ENCODE data around the gene STIM2. TPM values are rescaled to one million over a fixed set of nuclear protein-coding genes. Genes with fewer than 3 reads are reported as not detected.

STIM2 gene
- total RNA-seq, 1 experiment from 2014 or later: 15.5 TPM

DNA sequence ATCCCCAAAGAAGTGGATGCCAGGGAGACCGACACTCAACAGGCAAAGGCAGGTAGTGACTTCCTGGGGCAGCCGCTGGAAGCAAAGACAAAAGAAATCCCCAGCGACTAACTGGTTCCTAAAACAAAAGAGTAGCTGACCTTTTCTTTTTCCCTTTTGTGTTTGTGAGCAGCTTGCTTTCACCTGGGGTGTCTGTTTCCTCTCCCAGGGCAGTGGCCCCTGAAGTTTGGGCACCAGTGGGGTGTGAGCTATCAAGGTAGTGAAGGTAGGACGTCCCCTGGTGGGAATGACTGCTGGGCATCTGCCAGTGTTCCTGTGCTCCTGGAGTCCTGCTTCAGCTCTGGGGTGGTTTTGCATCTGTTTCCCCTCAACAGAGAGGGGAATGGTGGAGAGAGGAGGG lies 41.6 kb upstream of the STIM2 start:
- ChIA-PET CTCF (no interaction called here), POLR2A (ENCODE audit: unreplicated experiment) (interaction anchor here (0.6 kb wide), 1 partner anchor 600 kb away, joined by 4 read pairs; no protein-coding TSS in a partner anchor)
- Histone ChIP-seq H3F3A (ENCODE audit: low read length, unreplicated experiment) (no peaks in the 10 kb centered on the region), H4K20me1 (ENCODE audit: low read length) (no peaks in the 10 kb centered on the region), H3K9me3 (ENCODE audit: low read length) (no peaks in the 10 kb centered on the region), H2AFZ (ENCODE audit: low read length) (no peak overlapping the region), H3K9me2 (replicated peaks; ENCODE audit: low read length) (no peaks in the 10 kb centered on the region), H3K4me3 (ENCODE audit: low read length) (no peak overlapping the region), H3K27me3 (ENCODE audit: low read length) (no peaks in the 10 kb centered on the region), H3K79me2 (ENCODE audit: low read length) (no peaks in the 10 kb centered on the region), H3K4me2 (ENCODE audit: low read length) (no peak overlapping the region), H3K27ac (ENCODE audit: low read length) (no peak overlapping the region), H3K36me3 (ENCODE audit: low read depth, low read length) (no peaks in the 10 kb centered on the region), H3K9ac (ENCODE audit: low read length) (no peak overlapping the region), H3K4me1 (ENCODE audit: insufficient read depth, low read length) (no peaks in the 10 kb centered on the region)
- ATAC-seq: no peak
- no peak for DNase-seq
- BruUV-seq (replicated peaks): no TSS peak
- TF ChIP-seq, protein P1, sequence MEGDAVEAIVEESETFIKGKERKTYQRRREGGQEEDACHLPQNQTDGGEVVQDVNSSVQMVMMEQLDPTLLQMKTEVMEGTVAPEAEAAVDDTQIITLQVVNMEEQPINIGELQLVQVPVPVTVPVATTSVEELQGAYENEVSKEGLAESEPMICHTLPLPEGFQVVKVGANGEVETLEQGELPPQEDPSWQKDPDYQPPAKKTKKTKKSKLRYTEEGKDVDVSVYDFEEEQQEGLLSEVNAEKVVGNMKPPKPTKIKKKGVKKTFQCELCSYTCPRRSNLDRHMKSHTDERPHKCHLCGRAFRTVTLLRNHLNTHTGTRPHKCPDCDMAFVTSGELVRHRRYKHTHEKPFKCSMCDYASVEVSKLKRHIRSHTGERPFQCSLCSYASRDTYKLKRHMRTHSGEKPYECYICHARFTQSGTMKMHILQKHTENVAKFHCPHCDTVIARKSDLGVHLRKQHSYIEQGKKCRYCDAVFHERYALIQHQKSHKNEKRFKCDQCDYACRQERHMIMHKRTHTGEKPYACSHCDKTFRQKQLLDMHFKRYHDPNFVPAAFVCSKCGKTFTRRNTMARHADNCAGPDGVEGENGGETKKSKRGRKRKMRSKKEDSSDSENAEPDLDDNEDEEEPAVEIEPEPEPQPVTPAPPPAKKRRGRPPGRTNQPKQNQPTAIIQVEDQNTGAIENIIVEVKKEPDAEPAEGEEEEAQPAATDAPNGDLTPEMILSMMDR (conservative IDR thresholded peaks at IDR 0.05; ENCODE audit: low read depth, low read length): no peak
- TF ChIP-seq EZH2 (IDR thresholded peaks at IDR 0.05; ENCODE audit: low read length, unreplicated experiment): no peak
- intact Hi-C loops (cut with micrococcal nuclease): no loop called here

DNA sequence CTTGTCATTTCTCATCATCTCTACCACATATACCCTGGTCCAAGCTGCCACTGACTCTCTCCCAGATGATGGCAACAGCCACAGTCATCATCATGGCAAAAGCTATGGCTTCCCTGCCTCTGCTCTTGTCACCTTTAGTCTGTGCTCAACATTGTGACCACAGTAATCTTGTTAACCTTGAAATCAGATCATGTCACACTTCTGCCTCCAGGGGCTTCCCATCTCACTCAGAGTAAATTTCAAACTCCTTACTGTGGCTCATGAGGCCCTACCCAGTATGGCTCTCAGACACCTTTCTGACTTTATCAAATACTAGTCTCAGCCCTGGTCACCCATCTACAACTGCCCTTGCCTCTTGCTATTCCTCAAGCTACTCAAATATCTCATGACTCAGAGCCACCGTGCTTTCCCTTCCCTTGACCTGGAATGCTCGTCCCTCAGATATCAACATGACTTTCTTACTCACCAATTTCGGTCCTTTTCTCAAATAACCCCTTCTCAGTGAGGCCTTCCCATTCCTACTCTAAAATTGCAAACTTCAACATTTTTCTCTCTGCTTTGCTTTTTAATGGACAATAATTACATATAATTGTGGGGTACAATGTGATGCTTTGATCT lies 41.1 kb upstream of the STIM2 start:
- Histone ChIP-seq H4K20me1 (ENCODE audit: low read length) (no peaks in the 10 kb centered on the region), H3K9me3 (ENCODE audit: low read length) (no peaks in the 10 kb centered on the region), H3K79me2 (ENCODE audit: low read length) (no peaks in the 10 kb centered on the region), H3K4me1 (ENCODE audit: insufficient read depth, low read length) (no peaks in the 10 kb centered on the region), H3K9me2 (replicated peaks; ENCODE audit: low read length) (no peaks in the 10 kb centered on the region), H2AFZ (ENCODE audit: low read length) (no peak overlapping the region), H3K9ac (ENCODE audit: low read length) (no peak overlapping the region), H3K36me3 (ENCODE audit: low read depth, low read length) (no peaks in the 10 kb centered on the region), H3K27me3 (ENCODE audit: low read length) (no peaks in the 10 kb centered on the region), H3K4me3 (ENCODE audit: low read length) (no peak overlapping the region), H3F3A (ENCODE audit: low read length, unreplicated experiment) (no peaks in the 10 kb centered on the region), H3K27ac (ENCODE audit: low read length) (no peak overlapping the region), H3K4me2 (ENCODE audit: low read length) (no peak overlapping the region)
- no peak for DNase-seq
- CTCF ChIA-PET: no interaction called here
- intact Hi-C loops (cut with micrococcal nuclease): no loop called here
- no peak for ATAC-seq
- POLR2A ChIA-PET (ENCODE audit: unreplicated experiment): no interaction called here
- TF ChIP-seq EZH2 (IDR thresholded peaks at IDR 0.05; ENCODE audit: low read length, unreplicated experiment): no peak
- TF ChIP-seq, protein P1 (conservative IDR thresholded peaks at IDR 0.05; ENCODE audit: low read depth, low read length): no peak
- no peak for TF ChIP-seq EZH2phosphoT487 (IDR thresholded peaks at IDR 0.05; ENCODE audit: borderline replicate concordance, low read length)
- BruUV-seq (replicated peaks): no TSS peak

DNA sequence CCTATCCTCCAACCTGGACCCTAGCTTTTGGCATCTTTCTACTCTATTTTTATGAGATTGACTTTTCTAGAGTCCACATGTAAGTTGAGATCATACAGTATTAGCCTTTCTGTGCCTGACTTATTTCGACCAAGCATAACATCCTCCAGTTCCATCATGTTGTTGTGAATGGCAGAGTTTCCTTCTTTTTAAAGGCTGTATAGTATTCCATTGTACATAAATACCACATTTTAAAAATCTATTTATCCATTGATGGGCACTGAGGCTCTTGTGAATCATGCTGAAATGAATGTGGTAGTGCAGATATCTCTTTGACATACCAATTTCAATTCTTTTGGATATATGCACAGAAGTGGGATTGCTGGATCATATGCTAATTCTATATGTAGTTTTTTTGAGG lies 40.3 kb upstream of the STIM2 start:
- no peaks in the 10 kb centered on the region for H3K27me3 ChIP-seq (ENCODE audit: low read length)
- ChIA-PET CTCF (no interaction called here), POLR2A (ENCODE audit: unreplicated experiment) (no interaction called here)
- no peak for DNase-seq
- H3K4me1 ChIP-seq (ENCODE audit: insufficient read depth, low read length): no peaks in the 10 kb centered on the region
- TF ChIP-seq, protein P1 (conservative IDR thresholded peaks at IDR 0.05; ENCODE audit: low read depth, low read length): no peak
- no peak for TF ChIP-seq EZH2 (IDR thresholded peaks at IDR 0.05; ENCODE audit: low read length, unreplicated experiment)
- TF ChIP-seq EZH2phosphoT487 (IDR thresholded peaks at IDR 0.05; ENCODE audit: borderline replicate concordance, low read length): no peak
- H3K79me2 ChIP-seq (ENCODE audit: low read length): no peaks in the 10 kb centered on the region
- H3K9me2 ChIP-seq (replicated peaks; ENCODE audit: low read length): no peaks in the 10 kb centered on the region
- H3K9me3 ChIP-seq (ENCODE audit: low read length): no peaks in the 10 kb centered on the region
- no peaks in the 10 kb centered on the region for H3F3A ChIP-seq (ENCODE audit: low read length, unreplicated experiment)
- no TSS peak for BruUV-seq (replicated peaks)
- H3K27ac ChIP-seq (ENCODE audit: low read length): no peak overlapping the region
- no peaks in the 10 kb centered on the region for H4K20me1 ChIP-seq (ENCODE audit: low read length)
- no peak overlapping the region for H3K4me3 ChIP-seq (ENCODE audit: low read length)
- no peak overlapping the region for H3K9ac ChIP-seq (ENCODE audit: low read length)
- no peak overlapping the region for H2AFZ ChIP-seq (ENCODE audit: low read length)
- ATAC-seq: no peak
- H3K4me2 ChIP-seq (ENCODE audit: low read length): no peak overlapping the region
- H3K36me3 ChIP-seq (ENCODE audit: low read depth, low read length): no peaks in the 10 kb centered on the region
- intact Hi-C loops (cut with micrococcal nuclease): no loop called here

Data from PC-3 (cell line).